IPS DF 6.9 (cell line): ENCODE data around the gene DHX40.
"Not testable (repeated sequence)": the region's sequence is repeated elsewhere in the genome, so short reads cannot be mapped to it uniquely, and the experiment has no call there.

Source experiments
- DNase-seq: peaks from one replicate; pipeline ENCODE4 v3.0.0-alpha.2; 2013; ENCODE audit warnings: low read depth, low spot score
- H3K27ac ChIP-seq: one replicate; pipeline ENCODE4 v1.5.1; 2013; ENCODE audit warnings: low read length, control low read depth
- H3K27me3 ChIP-seq: 2 replicates; pipeline ENCODE4 v1.6.1; 2013; ENCODE audit warnings: mild to moderate bottlenecking, low read length; ENCODE audit not compliant: control insufficient read depth, insufficient read depth
- H3K36me3 ChIP-seq: 2 replicates; pipeline ENCODE4 v1.6.1; 2013; ENCODE audit warnings: low read length; ENCODE audit not compliant: control insufficient read depth, insufficient read depth
- H3K4me1 ChIP-seq: 2 replicates; pipeline ENCODE4 v1.6.1; 2013; ENCODE audit warnings: low read length; ENCODE audit not compliant: control insufficient read depth, insufficient read depth
- H3K4me3 ChIP-seq: 2 replicates; pipeline ENCODE4 v1.5.1; 2013; ENCODE audit warnings: mild to moderate bottlenecking, low read length
- H3K9me3 ChIP-seq: 2 replicates; pipeline ENCODE4 v1.6.1; 2013; ENCODE audit warnings: low read length, inconsistent platforms; ENCODE audit not compliant: control insufficient read depth, insufficient read depth
- WGBS: extraction: QIAGEN DNeasy Blood & Tissue Kit; methylation state at CpG from one replicate; pipeline ENCODE4 v1.1.7; 2013; ENCODE audit warnings: mixed read lengths, missing lambda C conversion rate; ENCODE audit not compliant: insufficient read length, insufficient coverage; 5-methylcytosine and 5-hydroxymethylcytosine counted together

Gene DHX40, protein sequence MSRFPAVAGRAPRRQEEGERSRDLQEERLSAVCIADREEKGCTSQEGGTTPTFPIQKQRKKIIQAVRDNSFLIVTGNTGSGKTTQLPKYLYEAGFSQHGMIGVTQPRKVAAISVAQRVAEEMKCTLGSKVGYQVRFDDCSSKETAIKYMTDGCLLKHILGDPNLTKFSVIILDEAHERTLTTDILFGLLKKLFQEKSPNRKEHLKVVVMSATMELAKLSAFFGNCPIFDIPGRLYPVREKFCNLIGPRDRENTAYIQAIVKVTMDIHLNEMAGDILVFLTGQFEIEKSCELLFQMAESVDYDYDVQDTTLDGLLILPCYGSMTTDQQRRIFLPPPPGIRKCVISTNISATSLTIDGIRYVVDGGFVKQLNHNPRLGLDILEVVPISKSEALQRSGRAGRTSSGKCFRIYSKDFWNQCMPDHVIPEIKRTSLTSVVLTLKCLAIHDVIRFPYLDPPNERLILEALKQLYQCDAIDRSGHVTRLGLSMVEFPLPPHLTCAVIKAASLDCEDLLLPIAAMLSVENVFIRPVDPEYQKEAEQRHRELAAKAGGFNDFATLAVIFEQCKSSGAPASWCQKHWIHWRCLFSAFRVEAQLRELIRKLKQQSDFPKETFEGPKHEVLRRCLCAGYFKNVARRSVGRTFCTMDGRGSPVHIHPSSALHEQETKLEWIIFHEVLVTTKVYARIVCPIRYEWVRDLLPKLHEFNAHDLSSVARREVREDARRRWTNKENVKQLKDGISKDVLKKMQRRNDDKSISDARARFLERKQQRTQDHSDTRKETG

DNA sequence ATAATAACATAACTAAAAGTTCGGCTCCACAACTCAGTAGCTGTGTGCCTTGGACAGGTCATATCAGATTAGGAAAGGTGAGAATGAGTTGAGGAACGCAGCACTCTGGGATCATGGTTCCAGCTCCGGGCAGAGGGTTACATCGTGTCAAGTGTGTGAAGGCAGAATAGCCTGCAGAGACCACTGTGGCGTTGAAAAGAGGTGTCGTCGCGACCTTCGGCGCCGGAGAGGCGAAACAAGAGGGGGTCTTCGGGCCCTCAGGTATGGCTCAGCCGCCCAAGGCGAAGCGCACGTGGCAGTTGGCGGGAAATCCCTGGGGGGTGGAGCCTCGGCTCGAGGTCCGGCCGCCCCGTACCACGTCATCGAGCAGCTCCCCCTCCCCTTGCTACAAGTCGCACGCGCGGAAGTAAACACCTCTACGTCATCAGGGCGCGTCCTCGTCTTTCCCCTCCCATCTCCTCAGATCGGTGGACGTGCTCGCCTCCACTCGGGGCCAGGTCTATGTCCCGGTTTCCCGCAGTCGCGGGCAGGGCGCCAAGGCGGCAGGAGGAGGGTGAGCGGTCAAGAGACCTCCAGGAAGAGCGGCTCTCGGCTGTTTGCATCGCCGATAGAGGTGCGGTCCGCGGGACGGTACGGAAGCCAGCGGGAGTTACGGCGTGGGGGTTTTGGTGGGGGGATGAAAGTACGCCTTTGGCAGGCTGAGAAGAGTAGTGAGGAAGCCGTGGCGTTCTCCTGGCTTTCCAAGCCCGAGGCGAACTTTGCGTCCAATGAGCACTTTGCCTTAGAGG, at the start of gene DHX40:
DHX40 (plus strand) TSS at position 440 of the 788 bp plus-strand sequence; CDS start at position 502, 62 bp downstream.
- no CpG with 5 or more reads among the region's 62 CpGs for WGBS
- Histone ChIP-seq H3K27me3 (peaks cover 7% of the 10 kb centered on the region; the same call in 1 of the 2 replicates), H3K9me3 (peaks cover 1% of the 10 kb centered on the region; the same call in 1 of the 2 replicates), H3K4me3 (peak within 1 kb of the TSS; percentile 59), H3K27ac (no peak within 1 kb of the TSS), H3K4me1 (no peaks in the 10 kb centered on the region), H3K36me3 (peaks cover under 1% of the 10 kb centered on the region; the same call in 1 of the 2 replicates)
- peak; percentile 91 for DNase-seq

- no peak for DNase-seq
- Histone ChIP-seq H3K27ac (no peak overlapping the region), H3K36me3 (no peaks in the 10 kb centered on the region), H3K9me3 (no peaks in the 10 kb centered on the region), H3K4me3 (no peak overlapping the region), H3K27me3 (no peaks in the 10 kb centered on the region), H3K4me1 (no peaks in the 10 kb centered on the region)
- no CpG with 5 or more reads among the region's 2 CpGs for WGBS
Observed at GRCh38 chr17:59516451-59516850, 49.0 kb upstream of the DHX40 start.

DNA sequence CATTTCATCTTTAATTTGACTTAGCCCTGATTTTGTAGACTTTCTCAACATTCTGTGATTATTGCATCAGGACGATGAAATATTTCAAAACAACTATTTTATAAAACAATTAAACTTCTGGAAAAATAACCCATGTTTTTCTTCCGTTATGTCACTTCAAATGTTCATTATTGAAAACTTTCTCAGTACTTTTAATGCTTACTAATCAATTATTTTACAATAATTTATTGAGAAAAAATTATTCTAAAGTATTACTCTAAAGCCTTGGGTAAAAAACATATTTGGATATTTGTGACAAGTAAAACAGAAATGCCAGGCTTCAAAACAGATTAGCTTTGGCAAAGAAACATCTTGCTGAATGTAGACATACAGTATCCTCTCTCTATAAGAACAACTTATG, 46.3 kb upstream of the DHX40 start:
- WGBS, result 100% methylated on average over 2 of the region's 2 CpGs
- Histone ChIP-seq H3K27ac (no peak overlapping the region), H3K4me3 (no peak overlapping the region), H3K4me1 (peaks cover 2% of the 10 kb centered on the region; the same call in 1 of the 2 replicates), H3K27me3 (no peaks in the 10 kb centered on the region), H3K36me3 (no peaks in the 10 kb centered on the region), H3K9me3 (no peaks in the 10 kb centered on the region)
- DNase-seq, result no peak

DNA sequence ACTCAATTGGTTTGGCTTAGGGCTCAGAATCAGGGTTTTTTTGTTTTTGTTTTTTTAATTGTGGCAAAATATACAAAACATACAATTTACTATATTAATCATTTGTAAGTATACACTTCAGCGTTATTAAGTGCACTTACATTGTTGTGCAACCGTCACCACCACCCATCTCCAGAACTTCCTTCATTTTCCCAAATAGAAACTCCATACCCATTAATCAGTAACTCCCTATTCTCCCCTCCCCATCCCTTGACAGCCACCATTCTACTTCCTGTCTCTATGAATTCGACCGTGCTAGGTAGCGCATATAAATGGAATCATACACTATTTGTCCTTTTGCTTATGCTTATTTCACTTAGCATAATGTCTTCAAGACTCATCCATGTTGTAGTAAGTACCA, 45.2 kb upstream of the DHX40 start:
- Histone ChIP-seq H3K36me3 (no peaks in the 10 kb centered on the region), H3K27me3 (no peaks in the 10 kb centered on the region), H3K4me3 (no peak overlapping the region), H3K4me1 (peaks cover 2% of the 10 kb centered on the region; the same call in 1 of the 2 replicates), H3K27ac (no peak overlapping the region), H3K9me3 (no peaks in the 10 kb centered on the region)
- DNase-seq, result no peak
- no CpG with 5 or more reads among the region's 5 CpGs for WGBS

- Histone ChIP-seq H3K4me1 (peaks cover 2% of the 10 kb centered on the region; the same call in 1 of the 2 replicates), H3K9me3 (no peaks in the 10 kb centered on the region), H3K27me3 (no peaks in the 10 kb centered on the region), H3K36me3 (no peaks in the 10 kb centered on the region), H3K4me3 (no peak overlapping the region), H3K27ac (no peak overlapping the region)
- DNase-seq, result peak; percentile 41
- no CpG with 5 or more reads among the region's 12 CpGs for WGBS
Observed at GRCh38 chr17:59521465-59522126, 43.8 kb upstream of the DHX40 start.

GRCh38 chr17:59524930-59525329, 40.5 kb upstream of the DHX40 start:
- not testable (repeated sequence) for H3K27ac ChIP-seq, H3K36me3 ChIP-seq, H3K4me1 ChIP-seq, H3K9me3 ChIP-seq, H3K4me3 ChIP-seq, H3K27me3 ChIP-seq, DNase-seq
- no CpG with 5 or more reads among the region's 3 CpGs for WGBS

DNA sequence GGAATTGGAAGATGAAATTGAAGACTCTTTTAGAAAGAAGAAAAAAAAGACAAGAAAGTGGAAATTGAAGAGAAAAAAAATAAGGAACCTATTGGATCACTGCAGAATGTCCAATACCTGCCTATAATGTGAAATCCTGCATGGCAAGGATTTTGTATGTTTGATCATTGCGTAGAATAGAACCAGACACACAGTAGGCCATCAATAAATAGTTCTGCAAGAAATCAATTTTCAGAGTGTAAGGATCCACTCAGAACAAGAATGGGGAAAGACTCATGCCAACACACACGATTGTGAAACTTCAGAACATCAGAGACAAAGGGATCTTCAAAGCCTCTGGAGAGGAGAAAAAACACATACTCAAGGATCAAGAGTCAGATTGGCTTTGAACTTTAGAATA, 39.7 kb upstream of the DHX40 start:
- DNase-seq, result no peak
- WGBS, result no CpG with 5 or more reads among the region's 2 CpGs
- Histone ChIP-seq H3K27ac (no peak overlapping the region), H3K4me3 (no peak overlapping the region), H3K4me1 (peaks cover 2% of the 10 kb centered on the region; the same call in 1 of the 2 replicates), H3K27me3 (no peaks in the 10 kb centered on the region), H3K9me3 (no peaks in the 10 kb centered on the region), H3K36me3 (no peaks in the 10 kb centered on the region)

DNA sequence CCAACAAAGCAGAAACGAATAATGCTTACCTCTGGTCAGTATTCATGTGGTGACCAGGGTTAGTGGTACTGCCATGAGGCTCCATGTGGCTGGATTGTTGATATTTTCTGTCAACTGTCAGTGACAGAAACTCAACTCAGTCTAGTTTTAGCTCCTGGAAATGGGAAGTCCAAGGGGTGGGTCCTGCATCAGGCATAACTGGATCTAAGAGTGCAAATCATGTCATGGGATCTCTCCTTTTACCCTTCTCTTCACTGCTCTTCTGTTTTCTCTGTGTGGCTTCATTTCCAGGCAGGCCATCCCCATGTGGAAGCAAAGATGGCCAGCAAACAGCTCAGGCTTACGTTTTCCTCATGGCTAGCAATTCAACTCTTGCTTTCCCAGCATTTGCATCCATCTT, 39.0 kb upstream of the DHX40 start:
- H3K27ac ChIP-seq, result no peak overlapping the region
- no peaks in the 10 kb centered on the region for H3K27me3 ChIP-seq
- H3K36me3 ChIP-seq, result no peaks in the 10 kb centered on the region
- no peak overlapping the region for H3K4me3 ChIP-seq
- no peaks in the 10 kb centered on the region for H3K9me3 ChIP-seq
- DNase-seq, result no peak
- H3K4me1 ChIP-seq, result peaks cover 2% of the 10 kb centered on the region; the same call in 1 of the 2 replicates
- no CpG with 5 or more reads among the region's 2 CpGs for WGBS

- Histone ChIP-seq H3K36me3 (no peaks in the 10 kb centered on the region), H3K4me1 (no peaks in the 10 kb centered on the region), H3K9me3 (no peaks in the 10 kb centered on the region), H3K27me3 (no peaks in the 10 kb centered on the region), H3K4me3 (no peak overlapping the region), H3K27ac (no peak overlapping the region)
- DNase-seq, result no peak
- no CpG with 5 or more reads among the region's 6 CpGs for WGBS
Observed at GRCh38 chr17:59527325-59527917, 38.0 kb upstream of the DHX40 start.
